Bronchial epithelial cell (primary cell): ENCODE results near the gene MND1. TPM values are rescaled to one million over a fixed set of nuclear protein-coding genes. Genes with fewer than 3 reads are reported as not detected.

Source experiments
- DNase-seq: peaks from one replicate; pipeline ENCODE4 v3.0.0-alpha.2; 2010; ENCODE audit warnings: low read depth
- FAIRE-seq: peaks from 2 replicates; lab custom pipeline; 2011; peaks lifted over from hg19 to GRCh38; lab: Jason Lieb, UNC
- H3K27me3 ChIP-seq: 2 replicates; pipeline ENCODE4 v1.5.1; 2011; ENCODE audit warnings: low read length; ENCODE audit not compliant: control insufficient read depth, insufficient read depth
- H3K36me3 ChIP-seq: 2 replicates; pipeline ENCODE4 v1.5.1; 2011; ENCODE audit warnings: low read length; ENCODE audit not compliant: control insufficient read depth, insufficient read depth
- H3K4me3 ChIP-seq: 2 replicates; pipeline ENCODE4 v1.5.1; 2011; ENCODE audit warnings: mild to moderate bottlenecking, low read depth, low read length, control low read depth
- CTCF ChIP-seq: IDR thresholded peaks from 2 replicates; pipeline ENCODE4 v1.5.1; 2011; ENCODE audit warnings: mild to moderate bottlenecking, moderate library complexity, low read length, control low read depth, inconsistent platforms; ENCODE audit not compliant: insufficient read depth, severe bottlenecking
- total RNA-seq: library from RNA; depleted of rRNA; stranded (reverse); fragments of >200 nt; gene quantifications from 2 replicates; pipeline ENCODE4 v1.2.1, GENCODE V29; 2014

Gene MND1
- total RNA-seq, 1 donor from 2014 or later, result 1.3 TPM

- DNase-seq (no peak), FAIRE-seq (no peak)
- Histone ChIP-seq H3K36me3 (no peaks in the 10 kb centered on the region), H3K4me3 (no peak overlapping the region), H3K27me3 (no peaks in the 10 kb centered on the region)
- no peak for TF ChIP-seq CTCF
These were observed 89.2 kb downstream of the MND1 start for GRCh38 chr4:153433754-153434105.

- Histone ChIP-seq H3K4me3 (no peak overlapping the region), H3K36me3 (no peaks in the 10 kb centered on the region), H3K27me3 (no peaks in the 10 kb centered on the region)
- FAIRE-seq (no peak), DNase-seq (no peak)
- no peak for TF ChIP-seq CTCF
These were observed 89.7 kb downstream of the MND1 start for GRCh38 chr4:153434190-153434589.

GRCh38 chr4:153438916-153439756 is 94.6 kb downstream of the MND1 start:
- DNase-seq (no peak), FAIRE-seq (no peak)
- Histone ChIP-seq H3K36me3 (no peaks in the 10 kb centered on the region), H3K27me3 (no peaks in the 10 kb centered on the region), H3K4me3 (no peak overlapping the region)
- TF ChIP-seq CTCF, result no peak

- no peak for TF ChIP-seq CTCF
- FAIRE-seq, result no peak
These were observed 95.3 kb downstream of the MND1 start for GRCh38 chr4:153439831-153440230.

GRCh38 chr4:153440475-153440874 is 96.0 kb downstream of the MND1 start:
- Histone ChIP-seq H3K4me3 (no peak overlapping the region), H3K36me3 (no peaks in the 10 kb centered on the region), H3K27me3 (no peaks in the 10 kb centered on the region)
- no peak for DNase-seq
- TF ChIP-seq CTCF, result no peak
- FAIRE-seq, result no peak

More at GRCh38 chr4:153439831-153440230, 95.3 kb downstream of the MND1 start:
- Histone ChIP-seq H3K36me3 (no peaks in the 10 kb centered on the region), H3K27me3 (no peaks in the 10 kb centered on the region), H3K4me3 (no peak overlapping the region)
- no peak for DNase-seq
